Endothelial cell of umbilical vein (primary cell): Measurements from ENCODE around the gene HYAL3.

Experiments
- CTCF ChIP-seq, 2 donors: IDR thresholded peaks; 1 replicate in 1 of 2; 2 replicates in 1 of 2; pipeline ENCODE4 v1.5.1; 2011; ENCODE audit warnings: low read length in 2 of 2, mild to moderate bottlenecking in 2 of 2, moderate library complexity in 2 of 2, control low read depth in 1 of 2, inconsistent platforms in 1 of 2, low read depth in 1 of 2; ENCODE audit not compliant: insufficient read depth in 1 of 2; ENCODE audit errors: extremely low read depth in 1 of 2
- EZH2 ChIP-seq: IDR thresholded peaks from 2 replicates; pipeline ENCODE4 v1.6.1; 2012; ENCODE audit warnings: borderline replicate concordance, low read depth, mild to moderate bottlenecking, moderate library complexity, low read length, inconsistent platforms; ENCODE audit not compliant: severe bottlenecking
- JUN ChIP-seq: IDR thresholded peaks from 2 replicates; pipeline ENCODE4 v1.6.1; 2011; ENCODE audit warnings: borderline replicate concordance, low read depth; ENCODE audit not compliant: insufficient read length, insufficient read depth
- POLR2A ChIP-seq: IDR thresholded peaks from 2 replicates; pipeline ENCODE4 v1.6.1; 2012; ENCODE audit warnings: low read depth, mild to moderate bottlenecking, control low read depth, low read length
- POLR2AphosphoS5 ChIP-seq: IDR thresholded peaks from 2 replicates; pipeline ENCODE4 v1.6.1; 2012; ENCODE audit warnings: low read depth, mild to moderate bottlenecking, control low read depth, low read length, moderate library complexity; ENCODE audit not compliant: insufficient read depth

- TF ChIP-seq POLR2A (no peak), CTCF (IDR thresholded peaks at IDR 0.05; ENCODE audit: extremely low read depth in 1 of 2, insufficient read depth in 1 of 2, low read depth in 1 of 2, low read length in 2 of 2) (no peak), EZH2 (no peak), JUN (no peak), POLR2AphosphoS5 (no peak)
These were observed 31.1 kb upstream of the HYAL3 start for GRCh38 chr3:50330330-50330729.
